CD4-positive, alpha-beta T cell (primary cell): Measurements from ENCODE around the gene FOXL2NB. TPM values are rescaled to one million over a fixed set of nuclear protein-coding genes. Genes with fewer than 3 reads are reported as not detected.

Experiments
- ATAC-seq: fragments of 200-7000 bp; cut with Tn5 transposase; one replicate; pipeline ENCODE4 v1.10.0; 2022; ENCODE audit warnings: mild to moderate bottlenecking; ENCODE audit not compliant: poor library complexity
- CTCF ChIA-PET: fragments of 350-600 bp; sonication (Branson Sonifier 250); formaldehyde crosslinking; loops from one replicate; lab custom pipeline; 2021; ENCODE audit warnings: antibody characterized with exemption, inconsistent platforms; lab: Charles Lee
- POLR2A ChIA-PET: fragments of 350-600 bp; sonication (Branson Sonifier 250); formaldehyde crosslinking; loops from one replicate; lab custom pipeline; 2021; ENCODE audit warnings: antibody characterized with exemption, inconsistent platforms; lab: Charles Lee
- DNase-seq, 14 experiments: peaks; one replicate each; pipeline ENCODE4 v3.0.0-alpha.2; 2013 to 2020; ENCODE audit warnings: mixed read lengths in 2 of 14
- H3K27ac ChIP-seq, 2 donors: one replicate each; pipeline versions ENCODE4 v1.5.1 to v1.7.0; 2013; ENCODE audit warnings: low read length in 2 of 2, low read depth in 1 of 2, mild to moderate bottlenecking in 1 of 2
- H3K27me3 ChIP-seq, 2 experiments: 1 replicate in 1 of 2; 2 replicates in 1 of 2; pipeline versions ENCODE4 v1.6.1 to v1.7.0; 2013; ENCODE audit warnings: low read length in 2 of 2, control low read depth in 1 of 2, mild to moderate bottlenecking in 1 of 2, moderate library complexity in 1 of 2; ENCODE audit not compliant: insufficient read depth in 2 of 2, control insufficient read depth in 1 of 2
- H3K36me3 ChIP-seq: one replicate; pipeline ENCODE4 v1.6.1; 2013; ENCODE audit warnings: low read length, control low read depth; ENCODE audit not compliant: insufficient read depth
- H3K4me1 ChIP-seq: one replicate; pipeline ENCODE4 v1.6.1; 2013; ENCODE audit warnings: low read length, control low read depth; ENCODE audit not compliant: insufficient read depth
- H3K4me3 ChIP-seq: one replicate; pipeline ENCODE4 v1.5.1; 2013; ENCODE audit warnings: mild to moderate bottlenecking, low read length, moderate library complexity
- H3K9me3 ChIP-seq, 2 experiments: 1 replicate in 1 of 2; 2 replicates in 1 of 2; pipeline versions ENCODE4 v1.6.1 to v1.7.0; 2013; ENCODE audit warnings: low read length in 2 of 2, mild to moderate bottlenecking in 2 of 2, control low read depth in 1 of 2, moderate library complexity in 1 of 2; ENCODE audit not compliant: control insufficient read depth in 1 of 2, insufficient read depth in 1 of 2
- H3K27ac Mint-ChIP-seq: one replicate; pipeline ENCODE4 v1.8.0; 2020; ENCODE audit warnings: mixed read lengths
- H3K27me3 Mint-ChIP-seq: one replicate; pipeline ENCODE4 v1.8.0; 2021; ENCODE audit warnings: mixed read lengths
- H3K36me3 Mint-ChIP-seq: one replicate; pipeline ENCODE4 v1.8.0; 2021; ENCODE audit warnings: low read depth, mixed read lengths
- H3K4me1 Mint-ChIP-seq: one replicate; pipeline ENCODE4 v1.8.0; 2021; ENCODE audit warnings: low read depth, mixed read lengths
- H3K4me3 Mint-ChIP-seq: one replicate; pipeline ENCODE4 v1.8.0; 2020; ENCODE audit warnings: mild to moderate bottlenecking, mixed read lengths
- H3K9me3 Mint-ChIP-seq: one replicate; pipeline ENCODE4 v1.8.0; 2020; ENCODE audit warnings: mixed read lengths
- intact Hi-C, 2 experiments: fragments of 100-400 bp; cut with DNase I in 1 of 2; cut with micrococcal nuclease in 1 of 2; formaldehyde crosslinking; loops; one replicate each; pipeline versions ENCODE4 v1.15.1 to v1.9.0; 2023 to 2025; cut with DNase I, micrococcal nuclease
- total RNA-seq, 174 experiments: library from RNA in 2 of 174; stranded (reverse) in 2 of 174; gene quantifications; one replicate each; pipeline ENCODE4 v1.2.3 and lab custom pipeline; 2021 to 2026
- TF ChIP-seq, protein P1 (sequence below): fragments of 200-600 bp; IDR thresholded peaks from one replicate; pipeline ENCODE4 v1.8.0; 2022; ENCODE audit warnings: antibody characterized with exemption, mild to moderate bottlenecking

The FOXL2NB gene
- total RNA-seq, 2 experiments from 2014 or later: not detected

DNA sequence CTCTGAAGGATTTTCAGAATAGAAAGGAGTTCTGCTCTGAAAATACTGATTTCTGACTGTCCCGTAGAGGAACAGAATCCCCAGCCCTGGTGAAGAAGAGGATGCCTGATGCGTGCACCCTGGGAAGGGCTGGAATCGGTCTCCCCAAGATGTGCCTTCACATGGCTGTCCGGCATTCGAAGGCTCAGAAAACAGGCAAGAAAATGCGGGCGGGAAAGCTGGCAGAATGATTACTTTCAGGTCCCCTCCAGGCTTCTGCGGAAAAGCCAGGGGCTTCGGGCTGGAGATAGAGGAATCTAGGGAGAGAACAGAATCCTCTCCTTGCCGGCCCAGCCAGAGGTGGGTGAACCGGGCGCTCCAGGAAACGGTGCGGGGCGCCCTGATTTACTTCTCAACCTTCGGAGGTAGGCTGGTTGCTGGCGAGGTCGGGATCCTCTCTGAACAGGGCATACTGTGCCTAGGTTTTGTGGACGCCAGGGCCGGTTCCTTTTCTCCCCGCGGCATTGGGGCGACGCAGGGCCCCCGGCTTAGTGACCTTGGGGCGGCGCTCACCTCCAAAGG is 2.5 kb downstream of the FOXL2NB start:
- H3K4me3 Mint-ChIP-seq: peak overlapping the region; percentile 59
- TF ChIP-seq, protein P1, sequence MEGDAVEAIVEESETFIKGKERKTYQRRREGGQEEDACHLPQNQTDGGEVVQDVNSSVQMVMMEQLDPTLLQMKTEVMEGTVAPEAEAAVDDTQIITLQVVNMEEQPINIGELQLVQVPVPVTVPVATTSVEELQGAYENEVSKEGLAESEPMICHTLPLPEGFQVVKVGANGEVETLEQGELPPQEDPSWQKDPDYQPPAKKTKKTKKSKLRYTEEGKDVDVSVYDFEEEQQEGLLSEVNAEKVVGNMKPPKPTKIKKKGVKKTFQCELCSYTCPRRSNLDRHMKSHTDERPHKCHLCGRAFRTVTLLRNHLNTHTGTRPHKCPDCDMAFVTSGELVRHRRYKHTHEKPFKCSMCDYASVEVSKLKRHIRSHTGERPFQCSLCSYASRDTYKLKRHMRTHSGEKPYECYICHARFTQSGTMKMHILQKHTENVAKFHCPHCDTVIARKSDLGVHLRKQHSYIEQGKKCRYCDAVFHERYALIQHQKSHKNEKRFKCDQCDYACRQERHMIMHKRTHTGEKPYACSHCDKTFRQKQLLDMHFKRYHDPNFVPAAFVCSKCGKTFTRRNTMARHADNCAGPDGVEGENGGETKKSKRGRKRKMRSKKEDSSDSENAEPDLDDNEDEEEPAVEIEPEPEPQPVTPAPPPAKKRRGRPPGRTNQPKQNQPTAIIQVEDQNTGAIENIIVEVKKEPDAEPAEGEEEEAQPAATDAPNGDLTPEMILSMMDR: no peak
- H3K4me1 Mint-ChIP-seq: peaks cover 39% of the 10 kb centered on the region
- ChIA-PET POLR2A (no interaction called here), CTCF (interaction anchor here (1.0 kb wide), 1 partner anchor 26 kb away, joined by 3 read pairs; no protein-coding TSS in a partner anchor)
- H3K27ac Mint-ChIP-seq: no peak overlapping the region
- H3K36me3 Mint-ChIP-seq: no peaks in the 10 kb centered on the region
- Histone ChIP-seq H3K4me3 (peak overlapping the region; percentile 42), H3K27ac (no peak overlapping the region), H3K36me3 (no peaks in the 10 kb centered on the region), H3K9me3 (peaks cover 0 to 18% of the 10 kb centered on the region in 2 experiments), H3K4me1 (peaks cover 47% of the 10 kb centered on the region), H3K27me3 (peaks cover 50 to 75% of the 10 kb centered on the region in 2 experiments)
- no peaks in the 10 kb centered on the region for H3K9me3 Mint-ChIP-seq
- peaks cover 83% of the 10 kb centered on the region for H3K27me3 Mint-ChIP-seq
- DNase-seq (no peak), ATAC-seq (peak; percentile 4)
- intact Hi-C loops: no loop called here

GRCh38 chr3:138950006-138950644 is 3.1 kb downstream of the FOXL2NB start:
- TF ChIP-seq, protein P1: no peak
- no peak overlapping the region for H3K27ac ChIP-seq
- H3K27ac Mint-ChIP-seq: no peak overlapping the region
- CTCF ChIA-PET: interaction anchor here (1.0 kb wide), 1 partner anchor 26 kb away, joined by 3 read pairs; no protein-coding TSS in a partner anchor
- H3K36me3 Mint-ChIP-seq: no peaks in the 10 kb centered on the region
- peaks cover 49 to 70% of the 10 kb centered on the region in 2 experiments for H3K27me3 ChIP-seq
- no peaks in the 10 kb centered on the region for H3K36me3 ChIP-seq
- POLR2A ChIA-PET: no interaction called here
- peaks cover 41% of the 10 kb centered on the region for H3K4me1 ChIP-seq
- peaks cover 0 to 13% of the 10 kb centered on the region in 2 experiments for H3K9me3 ChIP-seq
- DNase-seq (peak in 3 of 14 experiments; percentile 17 to 44 (median 36)), ATAC-seq (peak; percentile 55)
- no peaks in the 10 kb centered on the region for H3K9me3 Mint-ChIP-seq
- H3K4me1 Mint-ChIP-seq: peaks cover 33% of the 10 kb centered on the region
- intact Hi-C loops: no loop called here
- H3K4me3 ChIP-seq: peak overlapping the region; percentile 42
- H3K4me3 Mint-ChIP-seq: peak overlapping the region; percentile 71
- H3K27me3 Mint-ChIP-seq: peaks cover 83% of the 10 kb centered on the region

DNA sequence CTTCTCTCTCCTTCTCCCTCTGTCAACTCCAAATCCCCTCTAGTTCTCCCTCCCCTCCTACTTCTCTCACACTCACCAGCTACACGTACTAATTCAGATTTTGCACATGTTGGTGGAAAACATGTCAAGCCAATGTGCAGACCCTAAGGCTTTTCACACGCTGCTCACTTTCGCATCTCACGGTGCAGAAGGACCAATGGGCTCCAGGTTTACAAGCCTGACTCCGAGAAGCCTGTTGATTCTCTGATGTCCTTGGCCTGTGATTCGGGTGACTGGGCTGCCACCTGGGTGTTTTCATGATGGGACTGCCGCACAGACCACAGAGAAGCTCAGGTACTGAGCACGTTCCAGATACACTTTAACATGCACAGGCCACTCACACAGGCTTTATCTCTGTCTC is 3.7 kb downstream of the FOXL2NB start:
- Histone ChIP-seq H3K4me3 (no peak overlapping the region), H3K36me3 (no peaks in the 10 kb centered on the region), H3K9me3 (peaks cover 0 to 12% of the 10 kb centered on the region in 2 experiments), H3K27me3 (peaks cover 53 to 71% of the 10 kb centered on the region in 2 experiments), H3K4me1 (peaks cover 36% of the 10 kb centered on the region), H3K27ac (no peak overlapping the region)
- no peaks in the 10 kb centered on the region for H3K9me3 Mint-ChIP-seq
- TF ChIP-seq, protein P1: no peak
- no peak overlapping the region for H3K27ac Mint-ChIP-seq
- peaks cover 86% of the 10 kb centered on the region for H3K27me3 Mint-ChIP-seq
- ATAC-seq (no peak), DNase-seq (no peak)
- POLR2A ChIA-PET: no interaction called here
- peak overlapping the region; percentile 71 for H3K4me3 Mint-ChIP-seq
- CTCF ChIA-PET: interaction anchor here (1.4 kb wide), 1 partner anchor 15 kb away, joined by 4 read pairs; no protein-coding TSS in a partner anchor
- peaks cover 30% of the 10 kb centered on the region for H3K4me1 Mint-ChIP-seq
- intact Hi-C loops: no loop called here
- no peaks in the 10 kb centered on the region for H3K36me3 Mint-ChIP-seq
